IMR-90 (cell line): ENCODE results near the gene RCBTB2. TPM values are rescaled to one million over a fixed set of nuclear protein-coding genes. Genes with fewer than 3 reads are reported as not detected.

ENCODE experiments used
- ATAC-seq: fragments of 200-7000 bp; cut with Tn5 transposase; 2 replicates; pipeline ENCODE4 v1.9.1; 2020; ENCODE audit warnings: low read depth, mild to moderate bottlenecking, moderate library complexity
- BruUV-seq: library from RNA; stranded (reverse); fragments of 400-500 nt; replicated peaks from 2 replicates; lab custom pipeline; 2021; lab: Mats Ljungman, UMichigan
- CTCF ChIA-PET: fragments of 300-600 bp; formaldehyde crosslinking; extraction: SDS; loops from one replicate; lab custom pipeline; 2021; ENCODE audit warnings: antibody characterized with exemption; lab: Yijun Ruan, JAX
- POLR2A ChIA-PET: fragments of 300-600 bp; sonication (Branson Sonifier 250); formaldehyde crosslinking; loops from one replicate; lab custom pipeline; 2022; ENCODE audit warnings: antibody characterized with exemption; ENCODE audit not compliant: unreplicated experiment; lab: Charles Lee
- DNase-seq: peaks from one replicate; pipeline ENCODE4 v3.0.0; 2013
- H2AFZ ChIP-seq: replicated peaks from 2 replicates; pipeline ENCODE3; 2013; ENCODE audit warnings: low read length, mild to moderate bottlenecking; ENCODE audit not compliant: poor library complexity
- H2AK5ac ChIP-seq: 2 replicates; pipeline ENCODE4 v1.6.1; 2013; ENCODE audit warnings: low read depth, low read length, inconsistent platforms
- H2AK9ac ChIP-seq: replicated peaks from 2 replicates; pipeline ENCODE3; 2013; ENCODE audit warnings: mild to moderate bottlenecking, low read depth, low read length, moderate library complexity; ENCODE audit not compliant: poor library complexity
- H2BK120ac ChIP-seq: 2 replicates; pipeline ENCODE4 v1.6.1; 2013; ENCODE audit warnings: low read depth, low read length, inconsistent platforms
- H2BK15ac ChIP-seq: 3 replicates; pipeline ENCODE4 v1.6.1; 2013; ENCODE audit warnings: low read depth, low read length, inconsistent platforms
- H2BK20ac ChIP-seq: 2 replicates; pipeline ENCODE4 v1.6.1; 2013; ENCODE audit warnings: low read depth, mild to moderate bottlenecking, inconsistent platforms, low read length, moderate library complexity
- H2BK5ac ChIP-seq: 2 replicates; pipeline ENCODE4 v1.6.1; 2013; ENCODE audit warnings: mild to moderate bottlenecking, low read depth, low read length, inconsistent platforms; ENCODE audit not compliant: poor library complexity, severe bottlenecking
- H3K14ac ChIP-seq: replicated peaks from 2 replicates; pipeline ENCODE4 v1.6.1; 2013; ENCODE audit warnings: low read depth, low read length, inconsistent platforms
- H3K18ac ChIP-seq: 2 replicates; pipeline ENCODE4 v1.6.1; 2013; ENCODE audit warnings: low read depth, low read length, control low read depth
- H3K23ac ChIP-seq: 2 replicates; pipeline ENCODE4 v1.6.1; 2013; ENCODE audit warnings: low read depth, low read length, inconsistent platforms
- H3K27ac ChIP-seq: 2 replicates; pipeline ENCODE4 v1.5.1; 2013; ENCODE audit warnings: mild to moderate bottlenecking, control low read depth, low read length; ENCODE audit not compliant: insufficient read depth
- H3K27me3 ChIP-seq: 2 replicates; pipeline ENCODE4 v1.6.1; 2013; ENCODE audit warnings: low read length; ENCODE audit not compliant: control insufficient read depth, insufficient read depth
- H3K36me3 ChIP-seq: 2 replicates; pipeline ENCODE4 v1.6.1; 2013; ENCODE audit warnings: low read length, mixed read lengths; ENCODE audit not compliant: control insufficient read depth, insufficient read depth
- H3K4ac ChIP-seq: 2 replicates; pipeline ENCODE4 v1.6.1; 2013; ENCODE audit warnings: low read depth, low read length, inconsistent platforms
- H3K4me1 ChIP-seq: 2 replicates; pipeline ENCODE4 v1.6.1; 2013; ENCODE audit warnings: low read length, mixed read lengths; ENCODE audit not compliant: control insufficient read depth, insufficient read depth
- H3K4me2 ChIP-seq: 2 replicates; pipeline ENCODE4 v1.6.1; 2013; ENCODE audit warnings: low read depth, mild to moderate bottlenecking, control low read depth, low read length, moderate library complexity
- H3K4me3 ChIP-seq: 2 replicates; pipeline ENCODE4 v1.5.1; 2013; ENCODE audit warnings: low read depth, mild to moderate bottlenecking, control low read depth, low read length, moderate library complexity; ENCODE audit not compliant: insufficient read depth
- H3K56ac ChIP-seq: 2 replicates; pipeline ENCODE4 v1.6.1; 2013; ENCODE audit warnings: low read length, inconsistent platforms; ENCODE audit not compliant: insufficient read depth; ENCODE audit errors: extremely low read depth
- H3K79me1 ChIP-seq, 2 experiments: 2 replicates each; pipeline ENCODE4 v1.6.1; 2013; ENCODE audit warnings: low read length in 2 of 2, inconsistent platforms in 1 of 2, low read depth in 1 of 2
- H3K9ac ChIP-seq: 2 replicates; pipeline ENCODE4 v1.6.1; 2013; ENCODE audit warnings: low read depth, low read length, control low read depth
- H3K9me1 ChIP-seq: 2 replicates; pipeline ENCODE4 v1.6.1; 2013; ENCODE audit warnings: low read length, inconsistent platforms; ENCODE audit not compliant: insufficient read depth
- H3K9me3 ChIP-seq: 2 replicates; pipeline ENCODE4 v1.6.1; 2013; ENCODE audit warnings: low read length; ENCODE audit not compliant: control insufficient read depth, insufficient read depth
- H4K20me1 ChIP-seq: 2 replicates; pipeline ENCODE4 v1.6.1; 2013; ENCODE audit warnings: low read length, inconsistent platforms; ENCODE audit not compliant: insufficient read depth
- H4K5ac ChIP-seq: 2 replicates; pipeline ENCODE4 v1.6.1; 2013; ENCODE audit warnings: mild to moderate bottlenecking, low read depth, low read length, control low read depth
- H4K8ac ChIP-seq, 2 experiments: 2 replicates each; pipeline ENCODE4 v1.6.1; 2013; ENCODE audit warnings: low read depth in 2 of 2, low read length in 2 of 2, control low read depth in 1 of 2, inconsistent platforms in 1 of 2
- H4K91ac ChIP-seq: 2 replicates; pipeline ENCODE4 v1.6.1; 2013; ENCODE audit warnings: low read depth, low read length, inconsistent platforms; ENCODE audit not compliant: insufficient read depth
- CEBPB ChIP-seq: IDR thresholded peaks from 2 replicates; pipeline ENCODE4 v1.6.1; 2012; ENCODE audit warnings: low read depth, low read length, improper control_type of control experiment
- FOS ChIP-seq: fragments of 150-350 bp; IDR thresholded peaks from 2 replicates; pipeline ENCODE4 v1.6.1; 2016; ENCODE audit warnings: low read depth, low read length
- SMC3 ChIP-seq: fragments of 150-350 bp; IDR thresholded peaks from 2 replicates; pipeline ENCODE4 v1.6.1; 2016; ENCODE audit warnings: low read depth, mild to moderate bottlenecking, antibody characterized with exemption, low read length, moderate library complexity
- WGBS, 2 experiments: methylation state at CpG; one replicate each; pipeline versions ENCODE4 v1.1.5 to v1.1.7; 2013; ENCODE audit warnings: missing lambda C conversion rate in 2 of 2; ENCODE audit not compliant: insufficient read length in 1 of 2; ENCODE audit errors: extremely low coverage in 2 of 2; 5-methylcytosine and 5-hydroxymethylcytosine counted together
- dilution Hi-C: fragments of 300-500 bp; cut with HindIII; formaldehyde crosslinking; loops from one replicate; pipeline ENCODE4 v1.14.3; 2018; ENCODE audit warnings: low sequenced_read_pairs; ENCODE audit not compliant: unreplicated experiment
- in situ Hi-C: fragments of 300-500 bp; cut with MboI; formaldehyde crosslinking; loops from 3 replicates; pipeline ENCODE4 v1.14.3; 2019; ENCODE audit warnings: low sequenced_read_pairs, inconsistent platforms, mixed read lengths
- intact Hi-C: fragments of 100-400 bp; cut with micrococcal nuclease; formaldehyde crosslinking; loops from 2 replicates; pipeline ENCODE4 v1.10.0; 2022
- polyA plus RNA-seq, 3 experiments: library from polyadenylated mRNA; depleted of rRNA; stranded (reverse); fragments of >200 nt; gene quantifications; 2 replicates each; pipeline ENCODE4 v1.2.3, GENCODE V29; 2012; ENCODE audit warnings: low replicate concordance in 1 of 3
- total RNA-seq: library from RNA; depleted of rRNA; stranded (reverse); fragments of >200 nt; gene quantifications from 2 replicates; pipeline ENCODE4 v1.2.3, GENCODE V29; 2012

Gene RCBTB2
- total and polyA plus RNA-seq, 2 of the 4 experiments (the other 2 are of a cell fraction): 4.0 to 5.2 TPM

DNA sequence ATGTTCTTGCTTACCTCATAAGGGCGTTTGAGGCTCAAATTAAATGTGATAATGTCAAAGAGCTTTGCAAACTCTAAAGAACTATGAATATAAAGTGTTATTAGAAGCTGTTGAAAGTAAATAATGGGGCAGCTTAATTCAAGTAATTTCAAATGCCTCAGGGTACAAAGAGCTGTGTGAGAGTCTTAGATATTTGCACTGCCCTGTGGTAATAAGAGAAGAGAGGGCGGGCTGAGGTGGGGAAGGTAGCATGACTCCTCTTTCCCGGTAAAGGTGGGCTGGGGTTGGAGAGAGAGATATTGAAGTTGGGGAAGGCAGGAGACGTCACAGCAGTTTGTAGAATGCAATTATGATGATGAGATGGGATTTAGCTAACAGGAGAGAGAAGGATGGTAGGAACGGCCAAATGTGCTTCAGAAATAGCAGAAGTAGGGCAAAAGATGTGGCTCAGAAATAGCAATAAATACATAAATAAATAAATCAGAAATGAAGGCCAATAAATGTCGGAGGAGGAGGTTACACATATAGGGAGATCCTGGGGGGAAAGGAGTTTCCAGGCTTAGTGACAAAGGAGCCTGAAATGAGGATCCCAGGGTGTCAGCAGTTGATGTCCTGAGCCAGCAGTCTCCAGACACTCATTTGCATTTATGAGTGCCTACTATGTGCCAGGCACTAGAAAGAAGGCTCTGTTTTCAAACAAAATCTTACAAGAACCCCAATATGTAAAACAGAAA lies 35.7 kb upstream of the RCBTB2 start:
- Histone ChIP-seq H2BK120ac (no peak overlapping the region; the same call in 1 of the 2 replicates), H4K91ac (no peak overlapping the region), H3K56ac (no peak overlapping the region), H3K4me3 (no peak overlapping the region), H4K20me1 (no peaks in the 10 kb centered on the region), H2BK20ac (no peak overlapping the region), H3K9ac (no peak overlapping the region), H3K27me3 (no peaks in the 10 kb centered on the region), H3K36me3 (no peaks in the 10 kb centered on the region), H3K4me2 (no peak overlapping the region), H3K4ac (no peak overlapping the region), H3K27ac (no peak overlapping the region), H2BK5ac (no peak overlapping the region), H4K5ac (no peak overlapping the region), H3K14ac (no peak overlapping the region), H4K8ac (no peak overlapping the region), H3K9me3 (no peaks in the 10 kb centered on the region), H2AK5ac (no peak overlapping the region), H3K18ac (no peak overlapping the region), H3K4me1 (peaks cover 4% of the 10 kb centered on the region), H3K23ac (no peak overlapping the region), H2BK15ac (no peak overlapping the region), H2AFZ (no peak overlapping the region), H3K9me1 (0 out of 2 replicates have a peak, but pooled peaks cover 2% of the 10 kb centered on the region), H2AK9ac (no peak overlapping the region), H3K79me1 (no peaks in the 10 kb centered on the region)
- in situ Hi-C loops: no loop called here
- DNase-seq (no peak), ATAC-seq (no peak)
- no CpG with 5 or more reads among the region's 6 CpGs for WGBS, 2 experiments
- TF ChIP-seq CEBPB (no peak), SMC3 (no peak), FOS (no peak)
- POLR2A ChIA-PET: no interaction called here
- CTCF ChIA-PET: no interaction called here
- intact Hi-C loops: no loop called here
- BruUV-seq: no TSS peak
- dilution Hi-C loops: no loop called here
